HL-60/S4 treated with phorbol 12-myristate 13-acetate at 8.2 ng/mL for 4 days and 3 days (cell line): ENCODE data around the gene VSIR.

Experiments used
- in situ Hi-C: fragments of 300-500 bp; cut with MboI; formaldehyde crosslinking; loops from 2 replicates; pipeline ENCODE4 v1.15.0; 2022; ENCODE audit warnings: low sequenced_read_pairs

VSIR gene

GRCh38 chr10:71773221-71773971 lies at the start of gene VSIR:
VSIR (minus strand) TSS chr10:71773520; CDS start chr10:71773439, 81 bp downstream.
- in situ Hi-C loops = no loop called here

DNA sequence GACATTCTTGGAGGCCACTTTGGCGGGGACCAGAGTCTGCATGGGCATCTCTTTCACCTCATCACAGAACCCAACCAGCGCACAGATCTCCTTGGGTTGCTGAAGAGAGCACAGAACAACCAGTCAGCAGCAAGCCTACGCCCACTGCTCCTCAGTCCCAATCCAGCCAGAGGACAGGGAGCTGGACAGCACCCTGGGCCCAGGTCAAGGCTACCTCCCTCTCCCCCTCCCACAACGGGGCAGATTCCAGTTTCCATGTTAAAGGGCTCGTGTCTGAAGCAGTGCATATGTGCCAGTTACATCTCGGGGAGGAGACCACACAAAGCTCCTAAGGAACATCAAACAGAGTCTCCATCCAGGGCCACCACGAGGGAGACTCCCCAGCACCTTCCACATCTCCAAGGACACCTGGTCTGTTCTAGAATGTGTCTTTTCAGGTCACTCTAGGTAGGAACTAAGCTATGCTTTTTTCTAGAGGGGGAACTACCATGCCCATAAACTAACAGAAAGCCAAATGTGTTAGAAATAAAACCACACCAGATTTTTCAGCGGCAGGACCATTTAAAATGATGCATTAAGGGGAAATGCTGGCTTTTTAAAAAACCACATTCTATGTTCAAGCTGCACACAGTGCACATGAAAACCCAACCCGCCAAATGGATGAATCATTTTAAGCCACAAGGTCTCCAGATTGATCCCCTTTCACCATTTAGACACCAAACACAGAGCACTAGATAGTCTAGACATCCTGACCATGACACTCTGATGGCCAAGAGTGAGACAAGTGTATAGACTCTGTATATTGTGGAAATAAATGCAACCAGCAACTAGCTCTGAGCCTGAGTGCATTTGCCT lies 48.8 kb upstream of the VSIR start:
- in situ Hi-C loops = no loop called here

GRCh38 chr10:71820966-71821365 lies 47.6 kb upstream of the VSIR start:
- in situ Hi-C loops = no loop called here

- in situ Hi-C loops = no loop called here
Measured at GRCh38 chr10:71819985-71820384, 46.7 kb upstream of the VSIR start.

DNA sequence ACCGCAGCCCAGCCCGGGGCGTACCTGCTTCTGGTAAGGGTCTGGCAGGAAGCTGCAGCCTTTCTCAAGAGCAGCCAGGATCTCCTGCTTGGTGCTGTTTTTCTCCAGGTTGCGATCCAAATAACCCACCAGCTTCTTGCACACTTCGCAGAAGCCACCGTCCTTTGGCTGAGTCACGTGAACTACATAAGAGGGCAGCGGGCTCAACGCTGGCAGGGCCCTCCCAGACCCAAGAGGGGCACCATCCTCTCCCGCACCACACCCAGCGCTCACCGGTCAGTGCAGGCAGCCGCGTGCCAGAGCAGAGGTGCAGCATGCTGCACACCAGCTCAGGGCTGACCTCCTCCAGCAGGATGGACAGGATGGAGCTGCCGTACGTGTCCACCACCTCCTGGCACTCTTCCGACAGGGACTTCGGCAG lies 46.1 kb upstream of the VSIR start:
- in situ Hi-C loops = no loop called here

DNA sequence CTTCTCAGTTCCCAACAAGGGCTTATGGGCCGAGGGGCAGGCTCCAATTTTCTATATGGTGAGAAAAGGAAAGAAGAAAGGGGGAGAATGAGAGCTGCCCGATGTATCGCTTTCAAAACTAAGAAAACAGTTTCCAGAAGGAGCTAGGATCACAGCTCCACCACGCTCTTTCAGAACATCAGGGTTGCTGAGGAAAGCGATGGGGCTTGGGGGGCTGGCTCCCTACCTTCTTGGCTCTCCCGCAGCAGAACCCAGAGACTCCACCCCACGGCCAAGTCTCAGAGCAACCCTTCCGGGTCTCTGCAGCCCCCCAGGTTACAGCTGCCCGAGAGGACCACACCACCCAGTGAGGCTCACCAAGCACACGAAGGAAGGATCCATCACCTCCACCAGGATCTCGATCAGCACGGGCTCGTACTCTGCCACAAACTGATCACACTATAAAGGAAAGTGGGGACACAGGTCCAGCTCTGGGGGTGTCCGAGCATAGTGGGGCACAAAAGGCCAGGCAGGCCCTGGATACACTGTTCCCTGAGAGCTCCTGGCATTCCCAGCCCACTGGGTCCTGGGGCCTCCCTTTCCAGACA lies 45.4 kb upstream of the VSIR start:
- in situ Hi-C loops = no loop called here

DNA sequence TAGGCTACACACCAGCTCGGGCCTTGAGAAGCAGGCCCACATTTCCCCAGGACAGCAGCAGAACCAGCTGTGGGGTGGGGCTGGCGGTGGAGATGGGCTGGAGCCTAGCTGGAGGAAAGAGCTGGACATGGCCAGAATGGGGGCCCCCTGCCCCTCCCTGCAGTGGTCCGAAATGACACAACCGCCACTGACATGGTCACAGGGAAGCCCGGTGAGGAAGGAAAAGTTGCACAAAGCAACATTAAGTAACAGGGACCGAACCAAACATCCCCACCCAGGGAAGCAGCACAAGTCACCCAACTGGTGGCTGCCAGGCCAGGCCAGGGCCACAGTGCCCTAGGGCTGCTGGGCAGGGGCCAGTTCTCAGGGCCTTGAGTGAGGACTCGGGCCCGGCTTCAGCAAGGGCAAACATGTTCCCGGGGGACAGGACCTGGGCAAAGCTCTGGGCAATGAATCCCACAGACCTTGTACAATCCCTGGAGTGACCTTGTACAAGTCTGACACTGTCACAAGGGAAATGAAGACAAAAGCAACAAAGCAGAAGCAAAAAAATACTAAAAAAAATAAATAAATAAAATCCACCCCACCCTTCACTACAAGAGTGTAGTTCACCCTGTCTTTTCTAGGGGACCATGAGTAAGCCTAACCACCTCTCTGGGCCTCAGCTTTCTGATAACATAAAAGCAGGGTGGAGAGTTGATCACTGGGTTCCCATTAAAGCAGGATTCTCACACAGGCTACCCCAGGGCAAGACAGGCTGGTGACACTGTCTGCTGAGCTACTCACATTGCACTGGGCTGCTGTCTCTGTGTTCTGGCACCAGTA lies 44.7 kb upstream of the VSIR start:
- in situ Hi-C loops = no loop called here

- in situ Hi-C loops = no loop called here
Measured at GRCh38 chr10:71816936-71817618, 43.8 kb upstream of the VSIR start.

DNA sequence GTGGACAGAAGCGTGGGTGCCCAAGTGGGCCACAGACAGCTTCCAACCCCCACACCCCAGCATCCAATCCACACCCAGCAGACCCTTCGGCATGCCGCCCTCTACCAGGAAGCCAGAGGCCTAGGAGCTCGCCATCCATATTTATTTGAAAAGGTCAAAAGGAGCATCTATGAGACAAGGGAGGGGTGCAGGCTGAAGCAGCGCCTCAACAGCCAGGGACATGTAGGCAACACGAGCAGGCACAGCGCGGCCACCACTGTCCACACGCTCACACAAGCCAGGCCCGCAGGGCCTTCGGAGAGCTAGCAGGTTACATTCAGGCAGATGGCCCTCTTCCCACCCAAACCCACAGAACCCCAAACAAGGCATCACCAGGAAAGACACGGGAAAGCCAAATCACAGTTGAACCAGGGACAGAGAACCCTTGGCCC lies 43.1 kb upstream of the VSIR start:
- in situ Hi-C loops = no loop called here

GRCh38 chr10:71815515-71816130 lies 42.3 kb upstream of the VSIR start:
- in situ Hi-C loops = no loop called here

- in situ Hi-C loops = no loop called here
Measured at GRCh38 chr10:71814922-71815411, 41.6 kb upstream of the VSIR start.

DNA sequence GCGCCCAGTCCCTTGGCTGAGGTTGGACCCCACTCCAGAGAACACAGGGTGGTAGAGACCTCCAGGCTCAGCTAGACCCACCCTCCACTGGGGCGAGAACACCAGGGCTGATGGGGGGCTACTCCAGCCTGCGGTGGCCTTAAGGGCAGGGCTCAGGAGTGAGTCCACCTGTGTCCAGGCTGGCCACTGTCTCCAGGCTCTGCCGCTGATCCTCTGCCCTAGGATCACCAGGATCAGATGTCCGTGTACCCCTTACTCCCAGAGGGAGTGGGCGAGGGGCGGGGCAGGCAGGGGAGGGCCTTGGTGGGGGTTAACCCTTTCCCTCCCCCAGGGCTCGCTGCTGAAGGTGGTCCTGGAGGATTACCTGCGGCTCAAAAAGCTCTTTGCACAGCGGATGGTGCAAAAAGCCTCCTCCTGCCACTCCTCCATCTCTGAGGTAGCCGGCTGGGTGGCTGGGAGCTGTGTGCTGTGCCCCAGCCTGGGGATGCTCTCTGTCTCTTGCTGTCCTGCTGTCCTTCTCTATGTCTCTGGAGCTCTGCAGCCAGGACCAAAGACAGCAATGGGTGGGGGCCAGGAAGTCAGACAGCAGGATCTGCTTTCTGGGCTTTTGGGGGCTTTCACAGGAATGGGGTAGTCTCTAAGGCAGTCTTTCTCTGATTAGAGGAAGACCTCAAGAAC lies 39.7 kb upstream of the VSIR start:
- in situ Hi-C loops = no loop called here

DNA sequence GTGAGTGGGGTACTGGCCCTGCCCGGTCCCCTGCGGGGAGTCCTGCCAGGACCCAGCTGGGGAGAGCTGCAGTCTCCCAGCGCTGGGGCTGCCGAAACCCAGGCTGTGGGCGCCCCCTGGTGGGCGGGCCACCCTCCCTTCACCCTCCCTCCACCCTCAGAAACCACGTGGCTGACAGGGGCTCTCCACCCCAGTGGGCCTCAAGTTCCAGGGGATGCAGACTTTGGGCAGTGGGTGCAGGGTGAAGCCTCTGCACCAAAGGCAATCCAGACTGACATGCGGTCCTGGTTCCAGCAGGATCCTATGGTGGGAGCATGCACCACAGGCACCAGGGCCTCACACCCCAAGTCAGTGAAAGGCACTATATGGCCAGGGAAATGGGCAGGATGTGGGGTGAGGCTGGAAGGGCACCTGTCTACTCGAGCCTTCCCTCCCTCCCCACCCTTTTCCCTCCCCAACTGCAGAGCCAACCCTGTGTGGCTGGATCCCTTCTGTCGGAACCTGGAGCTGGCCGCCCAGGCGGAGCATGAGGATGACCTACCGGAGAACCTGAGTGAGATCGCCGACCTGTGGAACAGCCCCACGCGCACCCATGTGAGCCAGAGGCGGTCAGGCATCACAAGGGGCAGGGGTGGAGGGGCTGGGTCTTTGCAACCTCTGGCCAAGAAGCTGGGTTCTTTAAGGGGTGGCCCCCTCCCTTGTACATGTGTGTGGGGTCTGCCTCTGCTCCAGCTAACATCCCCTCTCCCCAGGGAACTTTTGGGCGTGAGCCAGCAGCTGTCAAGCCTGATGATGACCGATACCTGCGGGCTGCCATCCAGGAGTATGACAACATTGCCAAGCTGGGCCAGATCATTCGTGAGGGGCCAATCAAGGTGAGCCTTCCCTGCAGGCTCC lies 38.9 kb upstream of the VSIR start:
- in situ Hi-C loops = no loop called here

DNA sequence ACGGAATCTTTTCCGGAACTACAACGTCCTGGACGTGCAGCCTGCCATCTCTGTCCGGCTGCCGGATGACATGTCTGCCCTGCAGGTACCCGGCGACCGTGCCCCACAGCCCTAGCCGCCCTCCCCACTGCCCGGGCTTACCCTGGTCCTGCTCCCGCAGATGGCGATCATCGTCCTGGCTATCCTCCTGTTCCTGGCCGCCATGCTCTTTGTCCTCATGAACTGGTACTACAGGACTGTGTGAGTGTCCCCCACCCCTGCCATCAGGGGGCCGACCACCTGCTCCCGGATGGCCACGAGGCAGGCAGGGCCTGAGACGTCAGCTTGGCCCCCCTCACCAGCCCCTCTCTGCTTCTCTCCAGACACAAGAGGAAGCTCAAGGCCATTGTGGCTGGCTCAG lies 38.0 kb upstream of the VSIR start:
- in situ Hi-C loops = no loop called here

DNA sequence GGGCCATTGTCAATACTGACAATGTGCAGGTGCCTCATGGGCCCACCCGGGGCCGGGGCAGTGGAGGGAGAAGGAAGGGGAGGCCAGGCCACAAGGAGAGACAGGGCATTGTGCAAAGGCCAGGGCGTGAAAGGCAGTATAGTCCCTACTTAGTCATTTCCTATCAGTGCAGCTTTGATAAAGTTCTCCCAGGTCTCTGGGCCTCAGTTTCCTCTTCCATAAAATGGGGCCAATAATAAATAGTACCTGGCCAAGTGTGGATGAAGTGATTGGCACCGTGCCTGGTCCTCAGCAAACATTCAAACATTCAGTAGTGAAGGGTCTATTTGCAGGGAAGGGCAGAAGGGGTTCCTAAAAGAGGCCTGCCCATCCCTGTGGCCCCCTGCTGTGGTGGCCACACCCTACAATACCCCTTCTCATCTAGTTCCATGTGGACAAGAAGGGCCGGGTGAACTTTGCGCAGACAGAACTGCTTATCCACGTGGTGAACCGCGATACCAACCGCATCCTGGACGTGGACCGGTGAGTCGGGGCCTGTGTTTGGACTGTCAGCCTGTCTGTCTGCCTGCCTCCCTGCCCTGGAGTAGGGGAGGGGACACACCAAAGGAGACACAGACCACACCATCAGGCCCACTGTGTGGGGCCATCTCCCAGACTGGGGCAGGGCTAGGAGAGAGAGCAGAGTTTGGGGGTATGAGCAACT lies 36.9 kb upstream of the VSIR start:
- in situ Hi-C loops = no loop called here

DNA sequence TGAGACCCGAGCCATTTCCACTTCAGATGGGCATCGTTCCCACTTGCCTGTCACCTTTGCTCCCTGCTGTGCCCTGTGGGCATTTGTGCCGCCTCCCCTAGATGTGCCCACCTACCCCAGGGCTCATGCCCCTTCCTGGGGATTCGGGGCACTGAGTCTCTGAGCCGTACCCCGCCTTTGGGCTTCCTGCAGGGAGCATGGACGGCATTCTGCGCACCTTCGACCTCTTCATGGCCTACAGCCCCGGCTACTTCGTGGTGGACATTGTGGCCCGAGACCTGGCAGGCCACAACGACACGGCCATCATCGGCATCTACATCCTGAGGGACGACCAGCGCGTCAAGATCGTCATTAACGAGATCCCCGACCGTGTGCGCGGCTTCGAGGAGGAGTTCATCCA lies 36.3 kb upstream of the VSIR start:
- in situ Hi-C loops = no loop called here
